DOHH2 (cell line): ENCODE measurements around the gene F12.

Experiments used
- H3F3A ChIP-seq: fragments of 200-600 bp; sonication (generic), shearing (Covaris generic); 2 replicates; pipeline ENCODE4 v1.6.0; 2016; ENCODE audit warnings: antibody characterized with exemption, mild to moderate bottlenecking; ENCODE audit not compliant: control insufficient read depth, insufficient read depth
- H3K27ac ChIP-seq: fragments of 200-600 bp; sonication (generic); 2 replicates; pipeline ENCODE4 v1.5.1; 2014; ENCODE audit warnings: low read depth, mild to moderate bottlenecking, low read length, moderate library complexity
- H3K27me3 ChIP-seq: fragments of 200-600 bp; sonication (generic); 2 replicates; pipeline ENCODE4 v1.6.1; 2014; ENCODE audit warnings: mild to moderate bottlenecking, low read length, mixed read lengths; ENCODE audit not compliant: control insufficient read depth
- H3K36me3 ChIP-seq: fragments of 200-600 bp; sonication (generic); 2 replicates; pipeline ENCODE4 v1.6.1; 2014; ENCODE audit warnings: mild to moderate bottlenecking, low read length, moderate library complexity, mixed read lengths; ENCODE audit not compliant: control insufficient read depth
- H3K4me1 ChIP-seq: fragments of 200-600 bp; sonication (generic); 2 replicates; pipeline ENCODE4 v1.6.1; 2014; ENCODE audit warnings: mild to moderate bottlenecking, low read length, mixed read lengths; ENCODE audit not compliant: control insufficient read depth
- H3K4me2 ChIP-seq: fragments of 200-600 bp; sonication (generic); 2 replicates; pipeline ENCODE4 v1.6.0; 2014; ENCODE audit warnings: mild to moderate bottlenecking, low read length, moderate library complexity
- H3K4me3 ChIP-seq: fragments of 200-600 bp; sonication (generic); 2 replicates; pipeline ENCODE4 v1.5.1; 2014; ENCODE audit warnings: mild to moderate bottlenecking, low read length, mixed read lengths
- H3K79me2 ChIP-seq: fragments of 200-600 bp; sonication (generic); 2 replicates; pipeline ENCODE4 v1.6.1; 2014; ENCODE audit warnings: mild to moderate bottlenecking, low read length, mixed read lengths; ENCODE audit not compliant: control insufficient read depth
- H3K9me2 ChIP-seq: fragments of 200-600 bp; sonication (generic); replicated peaks from 2 replicates; pipeline ENCODE4 v1.6.1; 2014; ENCODE audit warnings: mild to moderate bottlenecking, low read length, mixed read lengths; ENCODE audit not compliant: control insufficient read depth
- H3K9me3 ChIP-seq: fragments of 200-600 bp; sonication (generic); 2 replicates; pipeline ENCODE4 v1.6.1; 2014; ENCODE audit warnings: antibody characterized with exemption, low read length, mixed read lengths; ENCODE audit not compliant: control insufficient read depth, insufficient read depth
- H4K20me1 ChIP-seq: fragments of 200-600 bp; sonication (generic); 2 replicates; pipeline ENCODE4 v1.6.0; 2014; ENCODE audit warnings: low read depth, mild to moderate bottlenecking, antibody characterized with exemption, low read length, moderate library complexity; ENCODE audit not compliant: control insufficient read depth, insufficient read depth
- CTCF ChIP-seq: fragments of 200-600 bp; sonication (generic); IDR thresholded peaks from one replicate; pipeline ENCODE4 v1.5.1; 2014; ENCODE audit warnings: antibody characterized with exemption, mild to moderate bottlenecking, low read depth, low read length; ENCODE audit not compliant: poor library complexity, severe bottlenecking
- EZH2phosphoT487 ChIP-seq: fragments of 200-600 bp; sonication (generic); IDR thresholded peaks from 2 replicates; pipeline ENCODE4 v1.6.1; 2017; ENCODE audit warnings: borderline replicate concordance, mild to moderate bottlenecking, antibody characterized with exemption, low read length, moderate library complexity, mixed read lengths

Gene F12

DNA sequence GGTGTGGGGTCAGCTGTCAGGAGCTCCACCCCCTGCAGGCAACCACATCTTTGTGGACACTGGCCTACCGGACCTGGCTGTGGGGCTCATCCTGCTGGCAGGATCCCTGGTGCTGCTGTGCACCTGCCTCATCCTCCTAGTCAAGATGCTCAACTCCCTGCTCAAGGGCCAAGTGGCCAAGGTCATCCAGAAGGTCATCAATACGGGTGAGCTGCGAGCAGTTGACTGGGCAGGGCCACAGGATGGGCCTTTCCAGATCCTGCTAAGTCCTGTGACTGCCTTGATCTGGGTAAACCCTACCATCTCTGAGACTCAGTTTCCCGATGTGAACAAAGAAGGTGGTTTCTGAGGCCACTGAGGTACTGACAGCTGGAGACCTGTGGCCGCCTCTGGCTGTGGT, 15.4 kb downstream of the F12 start:
- Histone ChIP-seq H3K4me1 (peaks cover 36% of the 10 kb centered on the region), H3K36me3 (no peaks in the 10 kb centered on the region), H3K9me2 (no peaks in the 10 kb centered on the region), H3F3A (peaks cover 11% of the 10 kb centered on the region), H3K4me3 (no peak overlapping the region), H4K20me1 (no peaks in the 10 kb centered on the region), H3K27ac (no peak overlapping the region), H3K9me3 (no peaks in the 10 kb centered on the region), H3K79me2 (no peaks in the 10 kb centered on the region), H3K4me2 (no peak overlapping the region), H3K27me3 (no peaks in the 10 kb centered on the region)
- TF ChIP-seq EZH2phosphoT487 (no peak), CTCF (no peak)

GRCh38 chr5:177393206-177393765, 16.1 kb downstream of the F12 start:
- TF ChIP-seq CTCF (no peak), EZH2phosphoT487 (no peak)
- no peaks in the 10 kb centered on the region for H3K27me3 ChIP-seq
- H3K9me3 ChIP-seq, result no peaks in the 10 kb centered on the region
- H3K36me3 ChIP-seq, result no peaks in the 10 kb centered on the region
- H3K27ac ChIP-seq, result no peak overlapping the region
- H3K79me2 ChIP-seq, result no peaks in the 10 kb centered on the region
- no peak overlapping the region for H3K4me3 ChIP-seq
- no peaks in the 10 kb centered on the region for H4K20me1 ChIP-seq
- 0 out of 2 replicates have a peak overlapping the region, but pooled peaks have one; percentile 3 for H3K4me2 ChIP-seq
- no peaks in the 10 kb centered on the region for H3K9me2 ChIP-seq
- H3F3A ChIP-seq, result peaks cover 13% of the 10 kb centered on the region
- H3K4me1 ChIP-seq, result peaks cover 43% of the 10 kb centered on the region

- H3K4me1 ChIP-seq, result peaks cover 49% of the 10 kb centered on the region
- H3K27me3 ChIP-seq, result no peaks in the 10 kb centered on the region
- H3K9me2 ChIP-seq, result no peaks in the 10 kb centered on the region
- H3K9me3 ChIP-seq, result no peaks in the 10 kb centered on the region
- H3K79me2 ChIP-seq, result no peaks in the 10 kb centered on the region
- 0 out of 2 replicates have a peak overlapping the region, but pooled peaks have one; percentile 3 for H3K4me2 ChIP-seq
- H3K27ac ChIP-seq, result no peak overlapping the region
- no peaks in the 10 kb centered on the region for H4K20me1 ChIP-seq
- H3F3A ChIP-seq, result peaks cover 13% of the 10 kb centered on the region
- no peak for TF ChIP-seq CTCF
- no peak for TF ChIP-seq EZH2phosphoT487
- no peak overlapping the region for H3K4me3 ChIP-seq
- H3K36me3 ChIP-seq, result no peaks in the 10 kb centered on the region
These were observed 16.6 kb downstream of the F12 start for GRCh38 chr5:177392765-177393164.
